Tibial nerve (tissue), 3 donors: ENCODE data around the gene TDRD9.

Experiments used
- EP300 ChIP-seq, 2 donors: sonication (generic); formaldehyde crosslinking; IDR thresholded peaks; one replicate each; pipeline ENCODE4 v1.6.1; 2017; ENCODE audit warnings: antibody characterized with exemption in 2 of 2, mild to moderate bottlenecking in 1 of 2
- POLR2A ChIP-seq, 2 donors: fragments of 450-650 bp; IDR thresholded peaks; one replicate each; pipeline ENCODE4 v1.6.1; 2017; ENCODE audit warnings: antibody characterized with exemption in 2 of 2, mild to moderate bottlenecking in 2 of 2, moderate library complexity in 2 of 2

DNA sequence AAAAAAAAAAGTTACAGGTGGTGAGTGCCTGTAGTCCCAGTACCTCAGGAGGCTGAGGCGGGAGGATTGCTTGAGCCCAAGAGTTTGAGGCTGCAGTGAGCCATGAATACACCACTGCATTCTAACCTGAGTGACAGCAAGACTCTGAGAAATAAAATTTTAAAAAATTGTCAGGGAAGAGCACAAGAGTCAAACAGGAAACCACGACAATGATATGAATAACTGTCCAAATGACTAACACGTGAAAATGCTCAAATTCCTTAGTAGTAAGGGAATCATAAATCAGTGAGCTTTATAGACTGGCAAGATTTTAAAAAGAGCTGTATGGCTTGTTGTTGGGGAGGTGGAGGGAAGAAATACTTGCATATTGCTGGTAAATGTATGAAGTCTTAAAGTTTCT, 144.3 kb downstream of the TDRD9 start:
- TF ChIP-seq EP300 (IDR thresholded peaks at IDR 0.05) (no peak), POLR2A (IDR thresholded peaks at IDR 0.05) (no peak)
